ENCODE measurements around the gene CBLB.

- TF ChIP-seq CTCF (IDR thresholded peaks at IDR 0.05) (no peak), POLR2A (IDR thresholded peaks at IDR 0.05) (no peak)
Observed at GRCh38 chr3:105805404-105805803, 63.4 kb downstream of the CBLB start.

All from tibial nerve (tissue), 3 donors.